GM18873 (cell line): Measurements from ENCODE around the gene ZBTB40.

ENCODE experiments used
- ATAC-seq: cut with Tn5 transposase; IDR thresholded peaks from one replicate; pipeline ENCODE4 v1.9.1; 2021; ENCODE audit warnings: mild to moderate bottlenecking, moderate library complexity, moderate number of reproducible peaks; ENCODE audit not compliant: unreplicated experiment, low FRiP score

The ZBTB40 gene

GRCh38 chr1:22552021-22552420 is 100.4 kb downstream of the ZBTB40 start:
- no peak for ATAC-seq

DNA sequence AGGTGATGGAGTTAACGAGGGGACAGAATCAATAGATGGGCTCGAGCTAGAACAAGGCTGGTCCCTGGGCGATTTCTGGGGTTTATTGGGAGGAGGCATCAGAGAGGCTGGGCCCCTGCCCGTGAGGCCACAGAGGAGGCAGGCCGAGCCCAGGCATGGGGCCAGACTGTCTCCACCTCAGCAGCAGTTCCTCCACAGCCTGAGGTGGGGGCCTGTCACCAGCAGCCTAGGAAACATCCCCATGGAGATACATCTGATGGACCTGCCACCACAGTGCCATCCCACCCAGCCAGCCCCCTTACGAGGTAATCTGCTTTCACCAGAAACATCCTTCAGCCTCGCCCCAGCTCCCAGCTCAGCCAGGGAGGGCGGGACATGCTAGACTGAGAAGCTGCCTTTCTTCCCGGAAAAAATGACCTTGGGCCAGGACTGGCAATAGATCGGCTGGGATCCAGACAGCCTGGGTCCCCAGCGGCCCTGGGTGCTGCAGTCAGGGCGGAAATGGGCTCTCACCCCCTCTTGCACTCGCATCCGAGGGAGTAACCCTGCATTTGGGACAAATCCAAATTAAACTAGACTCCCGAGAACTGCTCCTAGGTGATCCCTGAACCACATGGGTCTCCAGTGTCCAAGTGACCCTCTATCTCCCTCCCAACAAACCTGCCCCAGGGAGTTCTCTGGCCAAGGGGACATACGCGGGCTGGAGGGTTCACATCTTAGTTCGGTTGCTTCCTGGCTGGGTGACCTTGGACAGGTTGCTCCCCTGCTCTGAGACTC is 101.6 kb downstream of the ZBTB40 start:
- ATAC-seq: no peak

DNA sequence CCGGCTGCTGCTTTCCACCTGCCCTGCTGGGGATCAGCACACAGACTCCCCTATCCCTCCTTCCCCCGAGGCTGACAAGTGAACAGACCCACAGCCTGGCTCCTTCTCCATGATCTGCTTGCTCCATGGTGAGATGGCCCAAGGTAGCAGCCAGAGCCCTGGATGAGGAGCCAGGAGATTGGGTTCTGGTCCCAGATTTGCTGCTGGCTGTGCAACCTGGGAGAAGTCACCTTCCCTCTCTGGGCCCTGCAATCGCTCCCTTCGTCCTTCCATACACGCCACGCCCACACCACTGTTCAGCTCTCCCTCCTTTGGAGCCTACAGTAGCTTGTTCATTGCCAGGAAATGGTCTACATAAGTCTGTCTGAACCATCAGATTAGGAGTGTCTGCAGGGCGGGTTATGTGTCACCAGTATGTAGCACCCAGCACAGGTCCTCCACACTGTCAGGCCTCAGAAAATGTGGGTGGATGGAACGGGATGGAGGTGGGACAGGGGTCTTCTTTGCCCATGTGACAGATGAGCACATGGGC is 102.4 kb downstream of the ZBTB40 start:
- ATAC-seq: no peak

GRCh38 chr1:22555371-22555656 is 103.7 kb downstream of the ZBTB40 start:
- ATAC-seq: no peak

GRCh38 chr1:22556391-22557104 is 104.9 kb downstream of the ZBTB40 start:
- ATAC-seq: no peak

GRCh38 chr1:22557341-22557950 is 105.8 kb downstream of the ZBTB40 start:
- no peak for ATAC-seq

GRCh38 chr1:22562584-22563583 is 111.2 kb downstream of the ZBTB40 start, which contains the start of gene EPHA8:
TSS of gene EPHA8 (plus strand) at chr1:22563489. CDS start at chr1:22563636, 147 bp downstream.
- no peak for ATAC-seq

DNA sequence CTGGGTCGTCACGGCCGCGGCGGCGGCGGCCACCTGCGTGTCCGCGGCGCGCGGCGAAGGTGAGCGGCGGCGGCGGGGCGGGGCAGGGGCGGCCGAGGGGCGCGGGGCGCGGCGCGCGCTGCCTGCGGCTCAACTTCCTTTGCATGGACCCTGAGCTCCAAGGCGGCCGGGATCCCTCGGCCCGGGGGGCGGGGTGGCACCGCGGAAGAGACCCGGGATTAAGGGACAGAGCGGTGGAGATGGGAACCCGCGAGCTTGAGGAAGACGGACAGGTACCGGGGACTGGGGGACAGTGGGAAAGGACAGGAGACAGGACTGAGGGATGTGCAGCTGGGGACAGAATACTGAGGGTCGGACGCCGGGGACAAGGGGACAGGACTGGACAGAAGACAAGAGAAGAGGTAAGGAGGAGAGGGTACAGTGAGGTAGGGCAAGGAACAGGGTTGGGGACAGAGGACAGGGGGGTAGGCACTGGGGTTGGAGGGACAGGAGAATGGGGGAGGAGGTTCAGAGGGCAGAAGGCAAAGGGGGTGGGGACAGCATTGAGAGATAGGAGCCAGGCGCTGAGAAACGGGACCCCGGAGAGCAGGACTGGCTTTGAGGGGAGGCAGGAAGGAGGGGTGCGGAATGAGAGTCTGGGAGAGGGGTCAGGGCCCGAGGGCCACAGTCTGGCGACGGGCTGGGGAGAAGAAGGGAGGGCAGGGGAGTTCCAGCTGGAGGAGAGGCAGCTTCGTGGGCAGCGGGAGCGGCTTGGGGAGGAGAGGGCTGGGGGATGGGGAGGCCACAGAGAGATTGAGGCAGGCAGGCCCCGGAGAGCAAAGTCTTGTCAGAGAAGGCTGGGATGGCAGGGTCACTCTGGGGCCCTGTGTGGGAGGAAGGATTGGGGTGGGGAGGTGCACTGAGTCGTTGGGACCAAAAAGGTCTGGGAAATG is 112.3 kb downstream of the ZBTB40 start:
- no peak for ATAC-seq

GRCh38 chr1:22566161-22566560 is 114.5 kb downstream of the ZBTB40 start:
- no peak for ATAC-seq

DNA sequence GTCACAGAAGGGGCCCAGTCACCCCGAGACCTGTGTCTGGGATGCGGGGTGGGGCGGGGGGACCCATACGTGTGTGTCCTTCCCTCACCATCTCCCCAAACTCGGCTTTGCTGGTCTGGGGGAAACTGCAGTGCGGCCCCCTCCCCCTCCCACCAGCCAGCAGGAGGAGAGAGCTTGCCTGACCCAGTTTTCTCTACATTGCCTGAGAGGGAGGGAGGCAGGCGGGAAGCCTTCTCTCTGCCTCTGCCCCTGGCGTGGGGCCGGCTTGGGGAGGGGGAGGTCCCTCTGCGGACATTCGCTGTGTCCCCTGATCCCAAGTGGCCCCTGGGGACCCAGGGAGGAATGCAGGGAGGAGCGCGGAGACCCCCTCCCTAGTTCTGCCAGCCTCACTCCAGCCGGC is 115.5 kb downstream of the ZBTB40 start:
- ATAC-seq: no peak

DNA sequence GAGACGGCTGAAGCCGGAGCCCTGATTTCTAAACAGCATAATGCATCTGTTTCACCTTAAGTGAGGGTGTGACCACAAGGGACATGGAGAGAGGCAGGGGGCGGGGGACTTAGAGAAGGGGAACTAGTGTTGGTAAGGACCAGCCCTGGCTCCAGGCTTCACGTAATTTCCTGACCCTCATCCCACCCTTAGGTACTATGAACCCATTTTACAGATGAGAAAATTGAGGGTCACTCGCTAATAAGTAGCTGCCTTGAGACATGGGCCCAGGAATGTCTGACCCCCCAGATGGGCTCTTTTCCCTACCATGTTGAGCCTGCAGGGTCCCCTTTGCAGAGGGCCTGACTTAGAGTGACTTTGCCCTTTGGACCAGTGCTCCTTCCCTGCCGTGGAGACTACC is 116.3 kb downstream of the ZBTB40 start:
- ATAC-seq: no peak

DNA sequence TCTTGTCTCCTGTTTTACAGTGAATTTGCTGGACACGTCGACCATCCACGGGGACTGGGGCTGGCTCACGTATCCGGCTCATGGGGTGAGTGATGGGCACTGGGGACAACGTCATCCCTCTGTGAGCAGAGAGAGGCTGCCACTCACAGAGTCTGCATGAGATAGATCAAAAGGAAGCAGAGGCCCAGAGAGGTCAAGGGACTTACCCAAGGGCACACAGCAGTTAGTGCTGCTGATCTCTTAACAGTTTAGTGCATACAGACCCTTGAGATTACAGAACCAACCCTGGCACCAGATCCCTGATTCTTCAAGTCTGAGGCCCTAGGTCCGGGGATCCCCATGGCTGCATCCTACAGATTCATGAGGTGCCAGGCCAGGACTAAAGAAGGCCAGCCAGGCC is 117.6 kb downstream of the ZBTB40 start:
- ATAC-seq: no peak

GRCh38 chr1:22570140-22570909 is 118.7 kb downstream of the ZBTB40 start:
- no peak for ATAC-seq

GRCh38 chr1:22572818-22573217 is 121.2 kb downstream of the ZBTB40 start:
- no peak for ATAC-seq

- no peak for ATAC-seq
Observed at GRCh38 chr1:22573237-22573636, 121.6 kb downstream of the ZBTB40 start.

GRCh38 chr1:22575532-22576149 is 124.0 kb downstream of the ZBTB40 start:
- ATAC-seq: no peak

DNA sequence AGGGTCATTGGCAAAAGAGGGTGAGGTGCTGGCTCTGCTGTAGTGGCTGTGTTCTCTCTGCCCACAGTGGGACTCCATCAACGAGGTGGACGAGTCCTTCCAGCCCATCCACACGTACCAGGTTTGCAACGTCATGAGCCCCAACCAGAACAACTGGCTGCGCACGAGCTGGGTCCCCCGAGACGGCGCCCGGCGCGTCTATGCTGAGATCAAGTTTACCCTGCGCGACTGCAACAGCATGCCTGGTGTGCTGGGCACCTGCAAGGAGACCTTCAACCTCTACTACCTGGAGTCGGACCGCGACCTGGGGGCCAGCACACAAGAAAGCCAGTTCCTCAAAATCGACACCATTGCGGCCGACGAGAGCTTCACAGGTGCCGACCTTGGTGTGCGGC is 124.5 kb downstream of the ZBTB40 start:
- ATAC-seq: no peak

DNA sequence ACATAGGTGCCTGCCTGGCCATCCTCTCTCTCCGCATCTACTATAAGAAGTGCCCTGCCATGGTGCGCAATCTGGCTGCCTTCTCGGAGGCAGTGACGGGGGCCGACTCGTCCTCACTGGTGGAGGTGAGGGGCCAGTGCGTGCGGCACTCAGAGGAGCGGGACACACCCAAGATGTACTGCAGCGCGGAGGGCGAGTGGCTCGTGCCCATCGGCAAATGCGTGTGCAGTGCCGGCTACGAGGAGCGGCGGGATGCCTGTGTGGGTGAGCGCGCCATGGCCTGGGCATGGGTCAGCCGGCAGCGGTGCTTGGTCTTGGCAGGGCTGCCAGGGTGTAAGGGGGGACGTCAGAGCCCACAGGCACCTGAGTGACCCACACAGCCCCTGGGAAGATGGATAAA is 125.0 kb downstream of the ZBTB40 start:
- ATAC-seq: no peak
